HepG2 (cell line): ENCODE measurements around the gene LRRC27.

Experiments used
- ATF3 ChIP-seq: sonication (generic); formaldehyde crosslinking; IDR thresholded peaks from 2 replicates; pipeline ENCODE4 v1.4.0; 2020; ENCODE audit warnings: missing genetic modification reagents
- ATF4 ChIP-seq, 2 experiments: fragments of 450-650 bp in 1 of 2; sonication (generic) in 1 of 2; formaldehyde crosslinking; IDR thresholded peaks; 2 replicates each; pipeline versions ENCODE4 v1.5.0 to v1.8.0; 2020 to 2022; ENCODE audit warnings: mild to moderate bottlenecking in 1 of 2, missing genetic modification reagents in 1 of 2
- CHD2 ChIP-seq: IDR thresholded peaks from 2 replicates; pipeline ENCODE4 v1.6.1; 2011; ENCODE audit warnings: low read depth, low read length, improper control_type of control experiment
- MAZ ChIP-seq, 2 experiments: sonication (generic) in 1 of 2; formaldehyde crosslinking in 1 of 2; IDR thresholded peaks; 2 replicates each; pipeline versions ENCODE4 v1.5.0 to v1.6.1; 2012 to 2020; ENCODE audit warnings: low read depth in 2 of 2, mild to moderate bottlenecking in 2 of 2, borderline replicate concordance in 1 of 2, improper control_type of control experiment in 1 of 2, low read length in 1 of 2, missing genetic modification reagents in 1 of 2, moderate library complexity in 1 of 2
- POLR2A ChIP-seq, 2 experiments: IDR thresholded peaks; 2 replicates each; pipeline ENCODE4 v1.6.1; 2011; ENCODE audit warnings: low read depth in 2 of 2, low read length in 2 of 2, mild to moderate bottlenecking in 1 of 2, moderate library complexity in 1 of 2; ENCODE audit not compliant: insufficient read depth in 1 of 2
- TCF12 ChIP-seq, 2 experiments: fragments of 450-650 bp in 1 of 2; sonication (generic) in 1 of 2; formaldehyde crosslinking in 1 of 2; IDR thresholded peaks; 2 replicates each; pipeline versions ENCODE4 v1.6.1 to v1.8.0; 2017 to 2022; ENCODE audit warnings: antibody characterized with exemption in 1 of 2, mild to moderate bottlenecking in 1 of 2, missing genetic modification reagents in 1 of 2, moderate library complexity in 1 of 2
- YY1 ChIP-seq: IDR thresholded peaks from 2 replicates; pipeline ENCODE4 v1.6.1; 2011; ENCODE audit warnings: low read length, low read depth, moderate library complexity, mild to moderate bottlenecking; ENCODE audit not compliant: insufficient read depth, insufficient replicate concordance
- ZBTB34 ChIP-seq: sonication (generic); formaldehyde crosslinking; IDR thresholded peaks from 2 replicates; pipeline ENCODE4 v1.8.0; 2022; ENCODE audit warnings: mild to moderate bottlenecking, missing genetic modification reagents
- ZFP36L2 ChIP-seq: sonication (generic); formaldehyde crosslinking; IDR thresholded peaks from 2 replicates; pipeline ENCODE4 v1.4.0; 2020; ENCODE audit warnings: missing genetic modification reagents
- ZFP41 ChIP-seq: sonication (generic); formaldehyde crosslinking; IDR thresholded peaks from 2 replicates; pipeline ENCODE4 v1.4.0; 2020; ENCODE audit warnings: mild to moderate bottlenecking, missing genetic modification reagents, borderline replicate concordance
- ZNF17 ChIP-seq: sonication (generic); formaldehyde crosslinking; IDR thresholded peaks from 2 replicates; pipeline ENCODE4 v1.5.0; 2020; ENCODE audit warnings: mild to moderate bottlenecking, missing genetic modification reagents
- ZNF629 ChIP-seq: sonication (generic); formaldehyde crosslinking; conservative IDR thresholded peaks from 2 replicates; pipeline ENCODE4 v1.5.0; 2020; ENCODE audit warnings: missing genetic modification reagents
- ZNF724P ChIP-seq: sonication (generic); formaldehyde crosslinking; IDR thresholded peaks from 2 replicates; pipeline ENCODE4 v1.8.0; 2022; ENCODE audit warnings: missing genetic modification reagents, borderline replicate concordance

GRCh38 chr10:132422903-132423825 is 91.2 kb downstream of the LRRC27 start:
- TF ChIP-seq ATF4 (CRISPR knock-in tag; IDR thresholded peaks at IDR 0.05) = no peak
- TF ChIP-seq ZNF17 (CRISPR knock-in tag) = no peak
- no peak for TF ChIP-seq MAZ (IDR thresholded peaks at IDR 0.05; ENCODE audit: borderline replicate concordance, low read depth, low read length)
- no peak for TF ChIP-seq MAZ (CRISPR knock-in tag; IDR thresholded peaks at IDR 0.05; ENCODE audit: low read depth)
- TF ChIP-seq ZNF724P = no peak
- no peak for TF ChIP-seq CHD2
- no peak for TF ChIP-seq POLR2A (IDR thresholded peaks at IDR 0.05; ENCODE audit: insufficient read depth in 1 of 2, low read depth in 2 of 2, low read length in 2 of 2)
- no peak for TF ChIP-seq ZFP41 (CRISPR knock-in tag)
- no peak for TF ChIP-seq ZBTB34 (CRISPR knock-in tag)
- TF ChIP-seq ZFP36L2 (CRISPR knock-in tag) = no peak
- no peak for TF ChIP-seq TCF12 (IDR thresholded peaks at IDR 0.05)
- TF ChIP-seq TCF12 (CRISPR knock-in tag; IDR thresholded peaks at IDR 0.05) = no peak
- no peak for TF ChIP-seq ATF3 (CRISPR knock-in tag)
- TF ChIP-seq ZNF629 = no peak
- TF ChIP-seq YY1 = no peak
